OCI-LY1 (cell line): Measurements from ENCODE around the gene ASH1L.
A peak's percentile ranks its signal among the peaks of the same experiment; 100 is the strongest.

Source experiments
- H2AFZ ChIP-seq: fragments of 200-600 bp; sonication (generic), shearing (Covaris generic); 2 replicates; pipeline ENCODE4 v1.6.0; 2014; ENCODE audit warnings: antibody characterized with exemption, mild to moderate bottlenecking, low read length
- H3F3A ChIP-seq: fragments of 200-600 bp; sonication (generic), shearing (Covaris generic); 2 replicates; pipeline ENCODE4 v1.6.0; 2014; ENCODE audit warnings: mild to moderate bottlenecking, antibody characterized with exemption, low read length, moderate library complexity; ENCODE audit not compliant: insufficient read depth
- H3K27ac ChIP-seq: fragments of 200-600 bp; sonication (generic); 2 replicates; pipeline ENCODE4 v1.5.1; 2014; ENCODE audit warnings: low read length, mixed run types, mild to moderate bottlenecking, low read depth; ENCODE audit not compliant: poor library complexity, severe bottlenecking
- H3K27me3 ChIP-seq: fragments of 200-600 bp; sonication (generic); 2 replicates; pipeline ENCODE4 v1.6.0; 2014; ENCODE audit warnings: antibody characterized with exemption, mild to moderate bottlenecking, low read length, moderate library complexity; ENCODE audit not compliant: insufficient read depth
- H3K36me3 ChIP-seq: fragments of 200-600 bp; sonication (generic); 2 replicates; pipeline ENCODE4 v1.6.1; 2014; ENCODE audit warnings: mild to moderate bottlenecking, antibody characterized with exemption, low read length, moderate library complexity, mixed read lengths; ENCODE audit not compliant: insufficient read depth
- H3K4me1 ChIP-seq: fragments of 200-600 bp; sonication (generic); 2 replicates; pipeline ENCODE4 v1.5.1; 2014; ENCODE audit warnings: mild to moderate bottlenecking, low read length, moderate library complexity; ENCODE audit not compliant: insufficient read depth, severe bottlenecking
- H3K4me2 ChIP-seq: fragments of 200-600 bp; sonication (generic), shearing (Covaris generic); 2 replicates; pipeline ENCODE4 v1.6.1; 2014; ENCODE audit warnings: low read length
- H3K4me3 ChIP-seq: fragments of 200-600 bp; sonication (generic); 2 replicates; pipeline ENCODE4 v1.5.1; 2014; ENCODE audit warnings: low read length, low read depth, mild to moderate bottlenecking, mixed read lengths; ENCODE audit not compliant: poor library complexity, severe bottlenecking
- H3K79me2 ChIP-seq: fragments of 200-600 bp; shearing (Covaris generic); 2 replicates; pipeline ENCODE4 v1.6.1; 2016; ENCODE audit warnings: mixed run types, low read length, mixed read lengths; ENCODE audit not compliant: insufficient read depth
- H3K9ac ChIP-seq: fragments of 200-600 bp; sonication (generic), shearing (Covaris generic); 2 replicates; pipeline ENCODE4 v1.6.1; 2014; ENCODE audit warnings: mild to moderate bottlenecking, low read length, mixed read lengths
- H3K9me2 ChIP-seq: fragments of 200-600 bp; sonication (generic), shearing (Covaris generic); 2 replicates; pipeline ENCODE4 v1.6.1; 2014; ENCODE audit warnings: low read depth, mild to moderate bottlenecking, low read length, mixed read lengths
- H3K9me3 ChIP-seq: fragments of 200-600 bp; shearing (Covaris generic); 2 replicates; pipeline ENCODE4 v1.6.1; 2014; ENCODE audit warnings: low read length, mixed read lengths
- H4K20me1 ChIP-seq: fragments of 200-600 bp; sonication (generic), shearing (Covaris generic); 2 replicates; pipeline ENCODE4 v1.6.0; 2016; ENCODE audit warnings: mild to moderate bottlenecking, low read length; ENCODE audit not compliant: insufficient read depth
- EZH2 ChIP-seq: fragments of 200-600 bp; sonication (generic), shearing (Covaris generic); IDR thresholded peaks from 2 replicates; pipeline ENCODE4 v1.8.0; 2017; ENCODE audit warnings: borderline replicate concordance, mixed run types, mild to moderate bottlenecking, antibody characterized with exemption, low read length, moderate library complexity, mixed read lengths
- TF ChIP-seq, protein P1 (sequence below): fragments of 200-600 bp; sonication (generic), shearing (Covaris generic); IDR thresholded peaks from 2 replicates; pipeline ENCODE4 v1.5.1; 2017; ENCODE audit warnings: mild to moderate bottlenecking, antibody characterized with exemption, low read length, moderate library complexity, mixed read lengths

The ASH1L gene

DNA sequence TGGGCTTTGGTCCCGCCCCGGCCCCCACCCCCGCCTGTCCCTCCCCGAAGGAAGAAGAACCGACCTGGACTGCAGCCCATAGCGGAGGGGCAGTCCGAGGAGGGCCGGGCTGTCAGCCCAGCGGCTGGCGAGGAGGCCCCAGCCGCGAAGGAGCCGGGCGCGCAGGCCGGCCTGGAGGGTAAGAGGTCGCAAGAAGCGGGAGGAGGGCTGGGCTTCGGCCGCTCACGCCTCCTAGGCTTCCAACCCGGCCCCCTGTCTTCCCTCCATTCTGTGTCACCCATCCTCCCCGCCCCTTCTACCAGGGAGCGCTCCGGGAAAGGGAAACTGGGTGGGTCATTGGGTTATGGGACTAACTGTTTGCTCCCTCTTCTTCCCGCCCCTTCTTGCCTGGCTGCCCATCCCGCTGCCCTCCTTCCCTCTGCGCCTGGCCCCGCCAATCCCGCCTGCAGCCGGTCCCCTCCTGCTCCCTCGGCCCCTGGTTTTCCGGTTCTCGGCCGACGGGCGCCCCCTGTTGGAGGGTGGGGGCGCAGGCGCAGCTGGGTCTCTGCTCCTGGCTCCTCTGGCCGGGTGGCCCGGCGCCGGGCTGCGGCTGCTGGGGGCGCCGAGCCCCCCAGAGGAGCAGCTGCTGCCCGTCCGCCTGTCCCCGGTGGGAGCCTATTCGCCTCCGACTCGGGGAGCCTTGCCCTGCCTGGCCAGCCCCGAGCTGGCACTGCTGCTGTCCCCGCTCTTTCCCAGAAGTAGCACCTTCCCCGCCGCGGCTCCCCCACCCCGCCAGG is 239.5 kb downstream of the ASH1L start:
- peak overlapping the region; percentile 88 for H3K9ac ChIP-seq
- H4K20me1 ChIP-seq = no peaks in the 10 kb centered on the region
- TF ChIP-seq, protein P1, sequence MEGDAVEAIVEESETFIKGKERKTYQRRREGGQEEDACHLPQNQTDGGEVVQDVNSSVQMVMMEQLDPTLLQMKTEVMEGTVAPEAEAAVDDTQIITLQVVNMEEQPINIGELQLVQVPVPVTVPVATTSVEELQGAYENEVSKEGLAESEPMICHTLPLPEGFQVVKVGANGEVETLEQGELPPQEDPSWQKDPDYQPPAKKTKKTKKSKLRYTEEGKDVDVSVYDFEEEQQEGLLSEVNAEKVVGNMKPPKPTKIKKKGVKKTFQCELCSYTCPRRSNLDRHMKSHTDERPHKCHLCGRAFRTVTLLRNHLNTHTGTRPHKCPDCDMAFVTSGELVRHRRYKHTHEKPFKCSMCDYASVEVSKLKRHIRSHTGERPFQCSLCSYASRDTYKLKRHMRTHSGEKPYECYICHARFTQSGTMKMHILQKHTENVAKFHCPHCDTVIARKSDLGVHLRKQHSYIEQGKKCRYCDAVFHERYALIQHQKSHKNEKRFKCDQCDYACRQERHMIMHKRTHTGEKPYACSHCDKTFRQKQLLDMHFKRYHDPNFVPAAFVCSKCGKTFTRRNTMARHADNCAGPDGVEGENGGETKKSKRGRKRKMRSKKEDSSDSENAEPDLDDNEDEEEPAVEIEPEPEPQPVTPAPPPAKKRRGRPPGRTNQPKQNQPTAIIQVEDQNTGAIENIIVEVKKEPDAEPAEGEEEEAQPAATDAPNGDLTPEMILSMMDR = peak; percentile 86
- TF ChIP-seq EZH2 = no peak
- no peaks in the 10 kb centered on the region for H3K79me2 ChIP-seq
- H3K9me3 ChIP-seq = no peaks in the 10 kb centered on the region
- peaks cover 22% of the 10 kb centered on the region; the same call in 1 of the 2 replicates for H3K36me3 ChIP-seq
- H3K4me2 ChIP-seq = peak overlapping the region; percentile 97
- H3F3A ChIP-seq = peaks cover 4% of the 10 kb centered on the region; the same call in 1 of the 2 replicates
- H3K27me3 ChIP-seq = no peaks in the 10 kb centered on the region
- H3K4me3 ChIP-seq = peak overlapping the region; percentile 83
- peaks cover 49% of the 10 kb centered on the region for H3K4me1 ChIP-seq
- H3K9me2 ChIP-seq = no peaks in the 10 kb centered on the region
- peak overlapping the region; percentile 1 for H3K27ac ChIP-seq
- H2AFZ ChIP-seq = no peak overlapping the region

DNA sequence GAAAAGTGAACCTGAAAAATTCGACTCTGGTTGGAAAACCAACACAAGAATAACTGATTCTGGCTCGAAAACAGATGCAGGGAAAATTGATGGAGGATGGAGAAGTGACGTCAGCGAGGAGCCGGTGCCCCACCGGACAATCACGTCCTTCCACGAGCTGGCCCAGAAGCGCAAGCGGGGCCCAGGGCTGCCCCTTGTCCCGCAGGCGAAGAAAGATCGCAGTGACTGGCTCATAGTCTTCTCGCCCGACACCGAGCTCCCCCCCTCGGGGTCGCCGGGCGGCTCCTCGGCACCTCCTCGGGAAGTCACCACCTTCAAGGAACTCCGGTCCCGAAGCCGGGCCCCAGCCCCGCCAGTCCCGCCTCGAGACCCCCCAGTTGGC is 240.0 kb downstream of the ASH1L start:
- H3K9me2 ChIP-seq = no peaks in the 10 kb centered on the region
- H3F3A ChIP-seq = no peaks in the 10 kb centered on the region; the same call in 1 of the 2 replicates
- no peaks in the 10 kb centered on the region for H3K27me3 ChIP-seq
- no peaks in the 10 kb centered on the region for H4K20me1 ChIP-seq
- H3K36me3 ChIP-seq = peaks cover 27% of the 10 kb centered on the region
- peak overlapping the region; percentile 88; the same call in 1 of the 2 replicates for H3K9ac ChIP-seq
- no peaks in the 10 kb centered on the region for H3K9me3 ChIP-seq
- H3K79me2 ChIP-seq = no peaks in the 10 kb centered on the region
- TF ChIP-seq, protein P1 = no peak
- no peak for TF ChIP-seq EZH2
- no peak overlapping the region for H3K27ac ChIP-seq
- peak overlapping the region; percentile 83 for H3K4me3 ChIP-seq
- no peak overlapping the region for H2AFZ ChIP-seq
- peaks cover 49% of the 10 kb centered on the region for H3K4me1 ChIP-seq
- H3K4me2 ChIP-seq = peak overlapping the region; percentile 97

GRCh38 chr1:155321639-155322503 is 240.7 kb downstream of the ASH1L start:
- peak overlapping the region; percentile 24 for H3K27ac ChIP-seq
- H3K79me2 ChIP-seq = no peaks in the 10 kb centered on the region
- no peak overlapping the region for H2AFZ ChIP-seq
- peaks cover 49% of the 10 kb centered on the region for H3K4me1 ChIP-seq
- peak overlapping the region; percentile 97 for H3K4me2 ChIP-seq
- H3K4me3 ChIP-seq = peak overlapping the region; percentile 83
- no peaks in the 10 kb centered on the region for H3F3A ChIP-seq
- H3K27me3 ChIP-seq = no peaks in the 10 kb centered on the region
- peak overlapping the region; percentile 39; the same call in 1 of the 2 replicates for H3K9ac ChIP-seq
- TF ChIP-seq EZH2 = no peak
- TF ChIP-seq, protein P1 = no peak
- peaks cover 32% of the 10 kb centered on the region for H3K36me3 ChIP-seq
- no peaks in the 10 kb centered on the region for H3K9me2 ChIP-seq
- no peaks in the 10 kb centered on the region for H4K20me1 ChIP-seq
- H3K9me3 ChIP-seq = no peaks in the 10 kb centered on the region
